GM21515 (cell line): ENCODE data around the gene RNF43.
"Not testable (repeated sequence)": the region's sequence is repeated elsewhere in the genome, so short reads cannot be mapped to it uniquely, and the experiment has no call there.

Source experiments
- ATAC-seq: cut with Tn5 transposase; IDR thresholded peaks from one replicate; pipeline ENCODE4 v1.9.1; 2021; ENCODE audit not compliant: unreplicated experiment

The RNF43 gene

DNA sequence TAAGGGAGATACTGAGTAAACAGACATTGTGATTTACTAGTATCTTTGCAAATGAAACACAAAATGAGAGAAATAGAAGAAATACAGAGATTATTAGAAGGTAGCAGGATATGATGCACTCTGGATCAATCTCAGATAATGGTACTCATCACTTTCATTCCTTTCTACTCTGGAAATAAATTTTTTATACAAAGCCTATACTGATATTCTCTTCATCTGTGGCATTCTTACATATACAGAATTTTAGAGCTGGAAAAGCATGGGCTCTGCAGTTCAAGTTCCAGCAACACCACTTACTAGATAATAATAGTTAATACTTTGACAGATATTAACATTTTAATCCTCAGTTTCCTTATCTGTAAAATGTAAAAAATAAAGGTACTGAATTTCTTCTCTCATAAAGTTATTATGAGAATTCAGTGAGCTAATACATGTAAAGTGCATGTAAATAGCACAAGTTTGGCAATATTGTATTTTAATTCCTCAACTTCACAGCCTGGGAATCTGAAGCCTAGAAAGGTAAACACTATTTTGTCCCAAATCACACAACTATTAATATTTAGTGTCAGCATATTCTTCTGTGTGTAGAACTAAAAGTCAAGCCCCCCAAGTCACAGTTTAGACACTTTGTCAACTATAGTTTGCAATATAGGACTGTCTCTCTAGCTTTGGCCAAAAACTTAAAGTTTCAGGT is 6.5 kb downstream of the RNF43 start:
- no peak for ATAC-seq

DNA sequence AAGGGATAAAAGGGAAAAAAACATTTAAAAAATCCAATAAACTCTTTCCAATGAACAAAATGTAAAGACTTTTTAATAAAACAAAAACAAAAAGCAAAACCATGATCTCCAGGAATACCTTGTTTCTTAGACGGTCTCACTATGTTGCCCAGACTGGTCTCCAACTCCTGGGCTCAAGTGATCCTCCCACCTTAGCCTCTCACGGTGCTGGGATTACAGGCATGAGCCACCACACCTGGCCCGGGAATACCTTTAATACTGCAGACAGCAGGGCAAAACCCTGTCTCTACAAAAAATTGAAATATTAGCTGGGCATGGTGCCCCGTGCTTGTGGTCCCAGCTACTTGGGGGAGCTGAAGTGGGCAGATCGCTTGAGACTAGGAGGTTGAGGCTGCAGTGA is 7.9 kb downstream of the RNF43 start:
- no peak for ATAC-seq

- no peak for ATAC-seq
These were observed 14.0 kb downstream of the RNF43 start for GRCh38 chr17:58403311-58403710.

GRCh38 chr17:58402679-58403078 is 14.7 kb downstream of the RNF43 start:
- no peak for ATAC-seq

DNA sequence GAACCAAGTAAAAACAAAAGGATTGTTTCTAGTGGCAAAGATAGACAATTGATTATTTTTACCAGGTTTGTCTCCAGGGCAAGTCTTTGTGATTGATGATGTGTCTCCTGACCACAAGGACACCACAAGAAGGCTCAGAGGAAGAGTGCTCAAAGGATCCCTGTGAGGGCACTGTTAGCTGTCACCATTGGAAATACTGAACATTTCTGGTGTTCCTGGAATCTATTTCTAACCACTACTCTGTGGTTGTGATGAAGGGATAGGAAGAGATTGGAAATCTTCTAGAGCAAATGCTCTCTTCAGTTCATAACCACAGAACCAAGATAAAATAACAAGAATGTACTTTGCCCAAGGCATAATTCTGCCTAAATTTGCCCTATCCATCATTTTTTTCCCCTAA is 15.3 kb downstream of the RNF43 start:
- no peak for ATAC-seq

GRCh38 chr17:58401287-58401686 is 16.0 kb downstream of the RNF43 start:
- no peak for ATAC-seq

GRCh38 chr17:58400826-58401225 is 16.5 kb downstream of the RNF43 start:
- no peak for ATAC-seq

DNA sequence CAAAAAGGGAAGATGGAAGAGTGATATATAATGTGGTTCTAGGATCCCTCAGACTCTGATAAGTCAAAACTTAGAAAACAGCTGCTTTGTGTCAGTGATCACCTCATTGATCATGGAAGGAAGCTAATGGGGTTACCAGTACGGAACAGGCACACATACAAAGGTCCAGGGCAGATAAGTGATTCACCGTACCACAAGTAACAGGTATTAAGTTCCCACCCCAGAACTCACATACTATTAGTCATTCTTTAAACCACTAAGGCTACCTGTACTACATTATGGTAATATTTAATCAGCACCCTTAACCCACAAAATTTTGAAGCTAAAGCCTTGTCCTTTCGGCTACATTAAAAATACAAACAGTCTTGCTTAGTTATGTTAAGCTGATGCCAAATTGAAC is 17.4 kb downstream of the RNF43 start:
- ATAC-seq = no peak

DNA sequence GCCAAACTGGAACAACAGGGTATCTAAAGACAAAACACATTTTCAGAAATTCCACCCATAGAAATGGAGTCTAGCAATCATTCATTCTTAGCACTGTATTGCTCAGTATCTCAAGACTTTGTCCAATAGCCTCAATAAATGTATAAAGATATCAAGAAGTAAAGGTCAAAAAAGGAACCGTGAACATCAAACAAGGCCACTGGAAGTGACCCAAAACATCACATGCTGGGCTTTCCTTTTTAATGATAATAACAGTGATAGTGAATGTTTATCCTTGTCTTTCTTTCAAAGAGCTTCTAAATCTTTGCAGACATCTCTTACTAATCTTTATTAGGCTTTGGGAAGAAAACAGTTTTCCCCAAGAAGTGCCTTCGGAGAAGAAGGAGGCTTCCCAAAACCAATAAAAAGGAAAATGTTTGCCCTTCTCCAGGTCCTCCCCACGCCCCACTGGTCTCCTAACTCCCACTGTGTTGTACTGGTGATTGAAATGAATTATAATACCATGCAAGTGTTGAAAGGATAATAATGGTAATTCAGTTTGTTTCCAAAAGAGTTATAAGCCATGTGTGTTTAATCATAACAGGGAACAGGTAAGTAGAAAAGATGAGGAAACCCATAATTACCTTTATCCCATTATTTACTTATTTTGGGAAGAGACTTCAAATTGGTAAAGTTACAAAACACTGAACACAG is 18.6 kb downstream of the RNF43 start:
- ATAC-seq = no peak

DNA sequence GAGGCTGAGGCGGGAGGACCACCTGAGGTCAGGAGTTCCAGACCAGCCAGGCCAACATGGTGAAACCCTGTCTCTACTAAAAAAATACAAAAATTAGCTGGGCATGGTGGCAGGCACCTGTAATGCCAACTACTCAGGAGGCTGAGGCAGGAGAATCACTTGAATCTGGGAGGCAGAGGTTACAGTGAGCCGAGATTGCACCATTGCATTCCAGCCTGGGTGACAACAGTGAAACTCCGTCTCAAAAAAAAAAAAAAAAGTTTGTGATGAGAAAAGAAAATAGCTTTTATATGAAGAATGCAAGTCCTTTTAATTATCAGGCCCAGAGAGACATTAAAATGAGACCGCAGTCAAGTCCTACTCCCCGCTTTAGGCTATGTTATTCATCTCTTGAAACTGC is 19.9 kb downstream of the RNF43 start:
- not testable (repeated sequence) for ATAC-seq

GRCh38 chr17:58396173-58396572 is 21.2 kb downstream of the RNF43 start:
- no peak for ATAC-seq

GRCh38 chr17:58394534-58395223 is 22.7 kb downstream of the RNF43 start:
- ATAC-seq = no peak

GRCh38 chr17:58391302-58391984 is 25.9 kb downstream of the RNF43 start:
- ATAC-seq = no peak

DNA sequence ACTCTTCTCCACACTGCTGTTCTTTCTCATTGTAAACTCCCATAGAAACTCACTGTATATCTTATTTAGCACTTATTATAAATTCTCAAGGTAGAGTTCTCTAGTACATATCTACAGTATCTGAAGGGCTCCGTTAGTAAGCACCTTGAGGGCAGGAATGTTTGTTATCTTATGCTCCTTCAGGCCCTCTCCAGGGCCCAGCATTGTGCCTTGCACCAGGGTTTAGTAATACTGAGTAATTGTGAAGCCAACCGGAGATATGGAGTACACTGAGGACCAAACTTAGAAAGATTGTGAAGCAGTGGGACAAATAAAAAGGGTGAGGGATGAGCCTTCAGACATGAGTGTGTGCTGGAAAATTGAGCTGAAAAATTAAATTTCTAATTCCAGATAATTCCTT is 26.4 kb downstream of the RNF43 start:
- ATAC-seq = no peak

DNA sequence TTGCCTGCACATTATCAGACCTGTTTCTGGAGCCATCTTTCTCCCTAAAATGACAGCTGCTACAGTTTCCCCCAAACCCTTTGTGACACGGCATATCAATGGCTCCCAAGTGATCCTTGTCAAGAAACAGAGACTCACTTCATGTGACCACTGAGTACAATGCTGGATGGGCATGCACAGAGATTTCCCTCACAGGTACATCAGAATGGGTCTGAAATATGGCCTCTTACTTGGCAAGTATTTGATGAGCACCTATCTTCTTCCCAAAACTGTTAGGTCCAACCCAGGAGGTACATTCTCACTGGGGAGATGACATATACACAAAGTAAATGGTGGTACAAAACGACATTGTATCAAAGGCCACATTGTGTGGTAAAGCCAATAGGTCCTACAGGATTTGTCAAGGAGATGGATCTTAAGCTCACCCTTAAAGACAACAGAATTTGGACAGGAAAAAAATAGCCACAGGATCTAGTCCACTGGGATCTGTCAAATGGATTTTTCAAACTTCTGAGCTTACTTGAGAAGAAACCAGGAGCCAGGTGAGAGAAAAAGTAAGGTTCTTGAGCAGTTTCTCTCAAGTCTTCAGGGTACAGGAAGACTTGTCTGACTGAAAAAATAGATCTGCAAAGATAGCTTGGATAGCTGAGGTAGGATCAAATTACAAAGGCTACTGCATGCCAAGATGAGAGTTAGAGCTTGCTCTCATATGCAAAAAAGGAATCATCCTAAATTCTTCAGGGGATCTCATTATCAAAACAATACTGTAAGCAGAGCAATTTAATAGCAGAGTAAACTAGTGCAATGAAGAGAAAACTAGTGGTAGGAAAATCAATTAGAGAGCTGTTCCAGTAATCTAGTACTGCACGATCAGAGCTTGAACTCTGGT is 28.8 kb downstream of the RNF43 start:
- no peak for ATAC-seq

DNA sequence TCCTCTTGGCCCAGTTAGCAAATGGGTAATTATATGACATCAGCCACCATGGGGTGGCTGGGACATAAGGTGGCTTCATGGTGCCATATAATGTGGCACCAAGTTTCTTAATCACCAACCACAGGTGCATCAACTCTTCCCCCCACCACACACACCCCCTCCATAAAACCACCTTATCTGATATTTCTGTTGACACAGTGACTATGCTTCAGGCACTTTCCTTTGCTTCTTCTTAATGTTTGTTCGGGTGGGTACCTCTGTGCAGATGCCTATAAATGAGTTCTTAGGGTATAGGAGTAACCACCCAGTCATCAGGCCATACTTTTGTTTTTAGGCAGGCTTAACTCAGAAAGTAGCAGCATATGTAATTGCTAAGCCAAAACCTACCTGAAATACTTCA is 29.5 kb downstream of the RNF43 start:
- no peak for ATAC-seq

DNA sequence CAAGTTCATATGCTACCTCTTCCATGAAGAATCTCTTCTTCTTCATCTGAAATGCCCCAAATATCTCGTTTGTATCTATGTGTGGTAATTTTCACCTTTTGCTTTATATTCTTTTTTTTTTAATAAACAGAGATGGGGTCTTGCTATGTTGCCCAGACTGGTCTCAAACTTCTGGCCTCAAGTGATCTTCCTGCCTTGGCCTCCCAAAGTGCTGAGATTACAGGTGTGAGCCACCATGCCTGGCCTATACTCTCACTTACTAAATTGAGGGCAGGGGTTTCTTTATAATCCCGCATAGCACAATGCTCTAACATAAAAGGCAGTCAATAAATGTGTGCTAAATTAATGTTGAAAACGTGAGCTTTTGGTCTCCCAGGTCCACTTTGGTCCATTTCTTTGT is 30.6 kb downstream of the RNF43 start:
- ATAC-seq = no peak

GRCh38 chr17:58385359-58385899 is 31.9 kb downstream of the RNF43 start:
- ATAC-seq = no peak

- ATAC-seq = no peak
These were observed 32.4 kb downstream of the RNF43 start for GRCh38 chr17:58384897-58385296.

GRCh38 chr17:58383892-58384462 is 33.4 kb downstream of the RNF43 start:
- ATAC-seq = no peak
